ENCODE data around the gene YPEL3.

Gene YPEL3

DNA sequence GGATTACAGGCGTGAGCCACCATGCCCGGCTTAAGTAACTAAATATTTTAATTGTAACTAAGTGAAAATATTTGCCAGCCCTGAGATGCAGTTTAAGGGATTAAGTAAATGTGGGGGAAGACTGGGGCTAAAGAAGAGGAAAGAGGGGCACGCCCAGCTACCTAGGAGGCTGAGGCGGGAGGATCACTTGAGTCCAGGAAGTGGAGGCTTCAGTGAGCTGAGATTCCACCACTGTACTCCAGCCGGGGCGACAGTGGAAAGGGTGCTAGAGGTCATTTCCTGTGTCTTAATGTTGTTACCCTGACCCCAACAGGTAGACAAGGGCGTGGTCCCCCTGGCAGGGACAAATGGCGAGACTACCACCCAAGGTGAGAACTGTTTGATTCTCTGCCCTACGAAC, 27.7 kb downstream of the YPEL3 start:
- no peak for FAIRE-seq

DNA sequence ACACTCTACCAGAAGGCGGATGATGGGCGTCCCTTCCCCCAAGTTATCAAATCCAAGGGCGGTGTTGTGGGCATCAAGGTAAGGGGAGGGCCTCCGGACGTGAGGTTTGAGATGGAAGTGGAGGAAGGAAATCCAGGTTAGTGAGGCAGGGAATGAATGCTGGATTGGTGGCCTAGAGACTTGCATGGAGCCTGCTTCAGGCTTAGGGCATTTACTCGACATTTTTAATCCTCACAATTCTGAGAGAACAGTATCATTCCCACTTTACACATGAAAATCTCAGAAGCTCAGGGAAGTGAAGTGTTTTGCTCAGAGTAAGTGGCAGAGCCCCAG, 28.5 kb downstream of the YPEL3 start:
- FAIRE-seq, result no peak

DNA sequence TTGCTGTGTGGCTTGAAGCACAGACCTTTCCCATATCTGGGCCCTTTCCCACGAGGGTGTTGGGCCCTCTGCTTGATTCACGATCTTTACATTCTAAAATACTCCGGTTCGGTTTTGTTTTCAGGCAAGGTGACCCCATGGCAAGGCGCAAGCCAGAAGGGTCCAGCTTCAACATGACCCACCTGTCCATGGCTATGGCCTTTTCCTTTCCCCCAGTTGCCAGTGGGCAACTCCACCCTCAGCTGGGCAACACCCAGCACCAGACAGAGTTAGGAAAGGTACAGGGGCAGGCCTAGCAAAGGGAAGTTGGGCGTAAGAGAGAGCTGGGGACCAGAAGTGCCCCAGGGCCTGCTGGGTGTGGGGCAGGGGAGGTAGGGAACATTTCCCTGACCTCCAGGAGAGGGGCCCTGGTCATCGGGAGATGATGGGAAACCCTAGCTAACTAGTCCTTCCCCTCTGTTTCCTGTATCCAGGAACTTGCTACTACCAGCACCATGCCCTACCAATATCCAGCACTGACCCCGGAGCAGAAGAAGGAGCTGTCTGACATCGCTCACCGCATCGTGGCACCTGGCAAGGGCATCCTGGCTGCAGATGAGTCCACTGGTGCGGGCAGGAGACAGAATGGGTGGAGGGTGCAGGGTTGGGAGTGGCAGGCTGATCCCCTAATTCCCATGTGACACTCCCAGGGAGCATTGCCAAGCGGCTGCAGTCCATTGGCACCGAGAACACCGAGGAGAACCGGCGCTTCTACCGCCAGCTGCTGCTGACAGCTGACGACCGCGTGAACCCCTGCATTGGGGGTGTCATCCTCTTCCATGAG, 29.0 kb downstream of the YPEL3 start:
- FAIRE-seq, result no peak

DNA sequence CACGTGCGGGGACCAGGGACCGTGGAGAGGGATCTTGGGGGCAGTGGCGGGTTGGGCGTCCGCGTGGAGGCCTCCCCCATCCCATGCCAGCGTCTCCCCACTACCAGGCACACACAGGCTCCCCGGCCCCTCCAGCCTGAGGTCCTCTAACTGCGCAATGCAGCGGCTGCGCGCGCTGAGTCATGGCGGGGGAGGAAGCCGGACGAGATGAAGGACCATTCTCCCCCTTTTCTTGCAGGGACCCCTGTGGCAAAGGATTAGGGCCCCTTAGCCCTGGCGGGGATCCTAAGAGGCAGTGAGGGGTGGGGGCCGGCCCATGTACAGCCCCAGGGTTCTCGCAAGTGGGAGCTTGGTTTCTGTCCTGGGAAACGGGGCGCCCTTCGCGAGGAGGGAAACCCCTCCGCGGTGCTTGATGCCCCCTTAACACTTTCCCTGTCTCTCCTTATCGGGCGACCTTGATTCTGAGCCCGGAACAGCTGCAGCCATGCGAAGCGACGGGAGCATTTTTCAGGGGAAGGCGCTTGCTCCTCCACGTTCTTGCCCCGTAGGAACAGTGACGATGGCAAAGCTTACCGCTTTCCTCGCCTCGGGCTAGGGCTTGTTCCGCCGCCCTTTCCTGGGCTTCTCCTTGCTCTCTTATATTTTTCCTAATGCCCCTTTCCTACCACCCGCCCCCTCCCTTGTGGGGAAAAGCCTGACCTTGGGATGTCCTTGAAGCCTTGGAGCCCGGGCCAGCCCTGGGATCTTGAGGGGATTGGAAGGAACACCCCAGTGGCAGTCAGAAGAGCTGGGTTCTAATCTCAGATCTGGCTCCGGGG, 29.9 kb downstream of the YPEL3 start:
- no peak for FAIRE-seq

DNA sequence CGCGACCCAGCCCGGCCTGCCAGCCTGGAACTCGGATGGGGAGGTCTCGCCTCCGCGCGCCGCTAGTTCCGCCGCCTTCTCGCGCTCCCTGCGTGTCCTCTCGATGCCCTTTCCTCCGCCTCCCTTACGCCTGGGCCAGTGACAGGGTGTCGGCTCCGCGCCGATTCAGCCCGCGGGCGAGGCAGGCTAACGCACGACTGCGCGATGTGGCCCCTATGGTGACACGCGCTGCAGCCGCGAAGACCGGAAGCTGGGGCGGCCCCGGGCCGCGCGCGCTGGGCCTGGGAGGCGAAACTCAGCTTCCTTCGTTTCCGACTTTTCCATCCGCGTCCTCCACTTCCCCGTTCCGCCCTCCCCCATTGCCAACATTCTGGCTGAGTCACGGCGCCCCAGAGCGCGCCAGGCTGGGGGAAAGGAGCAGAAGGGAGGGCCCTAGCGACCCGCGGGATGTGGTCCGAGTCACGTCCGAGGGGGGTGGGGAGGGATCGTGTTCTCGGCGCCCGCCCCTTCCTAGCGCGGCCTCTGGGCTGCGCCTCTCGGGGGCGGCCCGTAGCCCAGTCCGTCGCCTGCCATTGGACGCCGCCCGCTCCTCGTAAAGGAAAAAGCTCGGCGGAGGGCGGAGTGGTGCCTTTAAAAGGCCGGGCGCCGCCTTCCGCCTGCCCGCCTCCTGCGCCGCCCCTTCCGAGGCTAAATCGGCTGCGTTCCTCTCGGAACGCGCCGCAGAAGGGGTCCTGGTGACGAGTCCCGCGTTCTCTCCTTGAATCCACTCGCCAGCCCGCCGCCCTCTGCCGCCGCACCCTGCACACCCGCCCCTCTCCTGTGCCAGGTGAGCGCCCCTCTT, 30.7 kb downstream of the YPEL3 start, which contains the start of gene ALDOA:
Gene ALDOA (plus strand): TSS at position 659 of the 841 bp plus-strand sequence. CDS start 1,138 bp downstream, outside the sequence.
- no peak for FAIRE-seq

DNA sequence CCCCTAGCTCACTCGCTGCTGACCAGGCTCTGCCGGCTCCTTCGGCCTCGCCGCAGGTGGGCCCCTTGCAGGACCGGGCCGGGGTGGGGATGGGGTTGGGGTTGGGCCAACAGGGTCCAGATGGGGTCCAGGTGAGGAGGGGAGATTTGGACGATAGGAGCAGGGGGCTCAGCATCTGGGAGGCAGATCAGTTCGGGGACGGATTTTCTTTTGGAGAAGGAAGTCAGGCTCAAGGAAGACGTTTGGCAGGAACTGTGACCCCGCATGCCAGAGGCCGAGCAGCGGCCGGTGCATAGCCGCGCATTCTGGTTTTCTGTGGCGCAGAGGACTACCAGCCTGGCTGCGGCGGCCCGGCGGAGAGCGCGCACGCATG, 31.3 kb downstream of the YPEL3 start:
- FAIRE-seq, result no peak

DNA sequence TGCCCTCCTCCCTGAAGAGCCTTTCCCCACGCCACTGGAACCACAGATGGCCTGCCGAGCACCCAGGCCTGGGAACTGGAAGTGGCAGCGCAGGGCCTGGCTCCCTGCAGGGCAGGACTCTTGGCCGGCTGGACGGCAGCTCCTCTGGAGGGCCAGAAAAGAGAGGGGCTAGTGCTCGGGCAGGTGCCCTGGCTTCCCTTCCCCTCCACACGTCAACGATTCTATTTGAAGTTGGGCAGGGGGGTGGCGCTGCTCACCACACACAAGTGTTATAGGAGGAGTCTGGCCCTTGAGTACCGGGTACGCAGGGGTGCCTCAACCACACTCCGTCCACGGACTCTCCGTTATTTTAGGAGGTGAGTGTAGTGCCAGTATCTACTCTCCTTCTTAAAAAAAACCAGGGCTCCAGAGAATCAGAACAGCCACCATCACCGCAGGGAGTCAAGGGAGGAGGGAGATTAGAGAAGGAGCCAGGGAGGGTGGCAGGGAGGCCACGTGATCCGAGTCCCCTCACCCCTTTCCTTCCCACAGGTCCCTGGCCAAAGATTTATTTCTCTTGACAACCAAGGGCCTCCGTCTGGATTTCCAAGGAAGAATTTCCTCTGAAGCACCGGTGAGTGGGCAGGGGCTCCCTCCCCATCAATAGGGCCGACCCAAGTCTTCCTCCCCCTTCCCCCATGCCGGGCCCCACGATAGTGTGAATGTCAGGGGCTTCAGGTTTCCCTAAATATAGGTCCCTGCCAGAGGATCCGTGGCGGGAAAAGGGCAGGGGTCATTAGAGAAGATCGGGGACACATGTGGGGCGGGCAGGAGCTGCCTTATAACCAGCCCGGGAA, 31.9 kb downstream of the YPEL3 start:
- no peak for FAIRE-seq

DNA sequence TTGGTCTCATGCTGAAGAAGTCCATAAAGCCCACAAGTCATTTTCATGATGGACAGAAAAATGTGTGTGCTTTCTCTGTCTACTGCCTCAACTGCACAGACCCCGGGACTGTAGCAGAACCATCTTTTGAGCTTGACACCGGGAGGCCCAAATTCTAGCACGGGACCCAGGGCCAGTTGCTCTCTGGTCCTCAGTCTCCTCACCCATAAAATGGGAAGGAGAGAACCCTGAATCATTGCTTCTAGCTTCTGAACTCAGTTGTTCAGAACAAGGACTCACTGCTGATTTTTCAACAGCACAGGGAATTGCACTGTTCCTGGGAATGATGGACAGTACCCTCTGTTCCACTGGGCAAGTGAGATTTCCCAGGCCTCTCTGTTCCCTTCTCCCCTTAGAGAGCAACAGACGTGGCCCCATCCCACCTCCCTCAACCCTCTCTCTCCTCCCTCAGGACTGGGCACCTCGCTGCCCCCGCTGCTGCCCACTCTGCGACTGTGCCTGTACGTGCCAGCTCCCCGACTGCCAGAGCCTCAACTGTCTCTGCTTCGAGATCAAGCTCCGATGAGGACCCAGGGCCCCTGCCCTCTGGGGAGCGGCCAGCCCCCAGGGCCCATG, 32.6 kb downstream of the YPEL3 start:
- no peak for FAIRE-seq

DNA sequence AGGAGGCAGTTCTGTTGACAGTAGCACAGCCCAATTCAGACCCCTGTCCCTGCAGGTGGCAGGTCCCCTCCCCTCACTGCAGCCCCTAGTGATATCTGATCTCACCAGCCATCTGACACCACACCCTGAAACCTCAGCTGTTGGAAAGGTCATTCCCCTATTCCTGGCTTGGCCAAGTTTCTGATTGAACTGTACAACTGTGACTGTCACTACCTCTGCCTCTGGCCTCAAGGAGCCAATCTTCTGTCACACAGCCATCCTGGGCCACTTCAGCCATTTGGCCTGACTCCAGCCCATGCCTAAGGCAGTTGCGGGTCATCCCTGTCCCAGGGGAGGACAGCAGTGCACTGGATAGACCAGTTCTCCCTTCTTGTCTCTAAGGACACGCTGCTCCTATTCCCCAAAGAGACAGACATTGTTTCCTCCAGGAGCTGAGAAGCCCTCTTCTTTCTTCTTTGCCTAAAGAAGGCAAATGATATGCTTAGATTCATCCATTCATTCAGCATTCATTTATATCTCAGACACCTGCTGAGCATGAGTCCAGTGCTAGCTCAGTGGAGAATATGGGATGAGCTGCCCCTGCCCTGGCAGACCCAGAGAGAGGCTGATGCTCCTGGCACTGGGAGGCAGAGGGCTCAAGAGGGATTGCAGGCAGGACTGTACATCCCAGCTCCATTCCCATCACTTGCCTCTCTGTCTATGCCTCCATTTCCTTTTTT, 35.0 kb downstream of the YPEL3 start:
- no peak for FAIRE-seq

DNA sequence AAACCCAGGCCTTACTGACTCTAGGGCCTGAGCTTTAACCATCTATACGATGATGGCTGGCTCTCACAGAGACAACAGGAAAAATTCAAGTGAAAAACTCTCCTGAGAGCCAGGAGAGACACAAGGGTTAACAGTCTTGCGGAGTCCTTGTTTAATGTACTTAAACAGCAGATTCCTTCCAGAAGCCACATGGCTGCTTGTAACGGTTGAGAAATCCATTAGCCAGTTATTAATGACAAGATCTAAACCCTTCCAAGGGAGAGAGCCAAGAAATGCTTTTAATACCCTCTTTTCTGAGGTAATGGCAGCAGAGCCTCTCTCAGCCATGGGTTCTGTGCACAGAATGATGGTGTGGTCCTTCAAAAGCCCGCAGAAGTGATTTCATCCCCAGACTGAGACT, 35.7 kb downstream of the YPEL3 start:
- FAIRE-seq, result no peak

DNA sequence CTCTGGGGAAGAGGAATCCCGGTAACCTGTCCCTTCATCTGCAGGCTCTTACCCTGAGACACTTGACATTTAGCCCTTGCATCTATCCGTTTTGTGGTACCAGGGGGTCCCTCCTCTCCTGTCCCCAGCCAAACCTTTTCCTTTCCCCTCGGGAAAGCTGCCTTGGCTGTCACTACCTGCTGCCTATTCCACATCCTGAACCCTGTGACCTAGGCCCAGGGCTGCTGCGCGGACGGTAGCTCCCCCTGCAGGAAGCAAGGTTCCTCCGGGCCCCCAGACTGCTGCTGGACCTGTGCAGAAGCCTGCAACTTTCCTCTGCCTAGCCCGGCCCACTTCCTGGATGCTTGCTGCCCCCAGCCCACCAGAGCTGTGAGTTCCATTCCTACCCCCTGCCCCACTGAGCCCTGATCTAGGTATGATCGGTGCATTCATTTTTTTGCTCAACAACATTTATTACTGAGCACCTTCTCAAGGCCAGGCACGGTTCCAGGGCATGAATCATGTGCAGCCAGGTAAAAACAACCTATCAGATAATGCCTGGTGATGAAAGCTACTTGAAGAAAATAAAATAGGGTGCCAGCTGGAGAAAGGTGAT, 41.0 kb downstream of the YPEL3 start:
- no peak for FAIRE-seq

DNA sequence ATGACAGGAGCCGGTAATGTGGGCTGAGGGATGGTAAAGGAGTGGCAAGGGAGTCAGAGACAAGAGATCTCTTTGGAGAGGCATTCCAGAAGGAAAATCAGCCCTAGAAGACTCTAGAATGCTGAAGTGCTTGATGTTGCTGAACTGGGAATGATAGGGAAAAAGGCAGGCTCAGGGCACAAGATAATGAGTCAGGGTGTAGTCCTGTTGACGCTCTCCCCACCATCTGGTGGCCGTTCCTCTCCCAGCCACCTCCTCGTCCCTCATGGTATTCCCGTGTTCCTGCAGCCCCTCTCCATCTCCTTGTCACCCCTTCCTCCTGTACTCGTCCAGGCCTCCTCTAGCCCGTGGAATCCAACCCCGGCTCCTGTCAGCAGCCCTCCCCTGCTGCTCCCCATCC, 41.6 kb downstream of the YPEL3 start:
- no peak for FAIRE-seq

DNA sequence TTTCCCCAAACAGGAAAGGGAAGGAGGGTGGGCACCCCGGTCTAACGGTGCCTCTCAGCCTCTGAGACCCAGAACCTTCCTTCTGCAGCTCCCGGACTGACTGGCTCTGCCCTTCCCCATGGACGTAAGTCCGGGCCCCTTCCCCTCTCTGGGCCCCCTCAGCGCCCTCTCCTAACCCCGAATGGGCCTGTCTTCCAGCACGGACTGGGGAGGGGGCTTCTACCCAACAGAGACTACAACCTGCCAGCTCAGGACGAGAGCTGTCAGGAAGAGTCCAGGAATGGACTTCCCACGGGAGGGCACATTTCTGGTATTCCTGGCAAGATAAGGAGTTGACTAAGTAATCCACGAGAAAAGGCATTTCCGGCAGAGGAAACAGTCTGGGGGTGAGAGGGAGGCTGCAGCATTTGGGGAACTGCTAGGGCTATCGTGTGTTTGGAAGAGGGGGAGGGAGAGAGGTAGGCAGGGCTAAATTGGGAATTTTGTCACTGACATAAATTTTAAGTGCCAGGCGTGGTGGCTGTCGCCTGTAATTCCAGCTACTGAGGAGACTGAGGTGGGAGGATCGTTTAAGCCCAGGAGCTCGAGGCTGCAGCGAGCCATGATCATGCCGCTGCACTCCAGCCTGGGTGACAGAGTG, 42.5 kb downstream of the YPEL3 start:
- no peak for FAIRE-seq

DNA sequence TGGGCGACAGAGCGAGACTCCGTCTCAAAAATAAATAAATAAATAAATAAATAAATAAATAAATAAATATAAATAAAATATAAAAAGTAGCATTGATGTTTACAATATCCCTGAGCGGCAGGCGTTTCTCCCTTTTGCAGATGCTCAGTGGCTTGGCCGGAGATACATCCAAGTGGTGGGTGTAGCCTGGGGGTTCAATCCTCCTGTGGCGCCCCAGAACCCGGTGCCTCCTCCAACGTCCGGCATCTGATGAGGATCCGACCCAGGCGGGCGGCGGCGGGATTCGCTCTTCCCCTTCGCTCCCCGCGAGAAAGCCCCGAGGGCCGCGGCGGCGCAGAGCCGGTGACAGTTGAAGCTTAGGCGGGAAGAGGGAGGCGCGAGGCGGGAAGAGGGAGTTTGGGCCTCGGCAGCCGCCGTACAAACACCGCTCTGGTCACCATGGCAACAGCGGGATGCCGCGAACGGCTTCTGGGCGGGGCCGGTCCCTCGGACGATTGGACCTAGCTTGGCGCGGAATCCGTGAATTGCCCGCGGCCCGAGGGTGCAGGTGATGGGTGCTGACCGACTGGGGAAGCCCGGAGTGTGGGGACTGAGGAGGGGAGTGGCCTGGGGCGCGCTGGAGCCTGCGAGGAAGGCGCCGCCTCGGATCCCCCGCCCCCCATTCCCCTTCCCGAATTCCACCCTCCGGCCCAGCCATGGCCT, 43.2 kb downstream of the YPEL3 start:
- no peak for FAIRE-seq

DNA sequence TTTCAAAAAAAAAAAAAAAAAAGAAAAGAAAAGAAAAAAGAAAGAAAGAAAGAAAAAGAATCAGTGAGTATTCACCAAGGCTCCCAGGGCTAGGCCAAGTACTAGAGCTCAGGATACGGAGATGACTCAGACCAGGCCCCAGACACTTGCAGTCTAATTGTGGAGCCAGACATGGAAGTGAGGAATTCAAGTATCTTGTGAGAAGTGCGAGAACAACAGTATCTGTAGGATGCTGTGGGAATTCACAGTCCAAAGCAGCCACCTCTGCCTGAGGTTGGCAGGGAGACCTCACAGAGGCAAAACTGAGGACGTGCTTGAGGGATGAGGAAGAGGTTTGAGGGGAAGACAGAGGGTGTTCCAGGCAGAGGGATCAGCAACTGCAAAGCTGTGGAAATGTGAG, 44.5 kb downstream of the YPEL3 start:
- FAIRE-seq, result no peak

DNA sequence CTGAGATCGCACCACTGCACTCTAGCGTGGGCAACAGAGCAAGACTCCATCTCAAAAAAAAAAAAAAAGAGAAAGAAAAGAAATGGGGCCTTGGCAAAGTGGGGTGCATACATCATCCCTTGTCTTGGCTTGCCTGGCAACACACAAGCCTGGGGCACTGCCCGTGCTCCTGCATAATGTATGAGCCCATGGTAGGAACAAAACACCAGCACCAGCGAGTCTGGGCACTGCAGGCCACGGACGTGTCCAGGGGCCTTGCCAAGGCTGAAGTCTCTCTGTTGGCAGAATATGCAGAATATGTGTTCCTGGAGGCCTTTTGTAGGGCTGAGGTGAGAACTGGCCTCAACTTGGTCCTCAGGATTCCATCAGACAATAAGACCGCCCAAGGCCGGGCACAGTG, 46.1 kb downstream of the YPEL3 start:
- no peak for FAIRE-seq

DNA sequence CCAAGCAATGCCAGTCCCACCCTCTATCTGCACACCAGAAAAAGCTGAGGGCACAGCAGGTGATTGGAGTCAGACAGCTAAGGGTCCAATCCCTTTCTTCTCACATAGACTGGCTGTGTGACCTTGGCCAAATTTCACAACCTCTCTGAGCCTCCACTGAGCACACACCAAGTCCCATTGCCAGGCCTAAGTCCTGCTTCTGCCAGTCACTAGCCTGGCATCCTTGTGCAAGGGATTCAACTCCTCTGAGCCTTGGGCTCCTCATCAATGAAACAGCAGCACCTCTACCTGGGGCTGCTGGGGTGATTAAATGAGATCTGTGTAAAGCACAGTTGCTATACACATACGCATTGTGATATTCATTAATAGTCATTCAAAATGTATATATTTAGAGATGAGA, 49.4 kb downstream of the YPEL3 start:
- FAIRE-seq, result no peak

DNA sequence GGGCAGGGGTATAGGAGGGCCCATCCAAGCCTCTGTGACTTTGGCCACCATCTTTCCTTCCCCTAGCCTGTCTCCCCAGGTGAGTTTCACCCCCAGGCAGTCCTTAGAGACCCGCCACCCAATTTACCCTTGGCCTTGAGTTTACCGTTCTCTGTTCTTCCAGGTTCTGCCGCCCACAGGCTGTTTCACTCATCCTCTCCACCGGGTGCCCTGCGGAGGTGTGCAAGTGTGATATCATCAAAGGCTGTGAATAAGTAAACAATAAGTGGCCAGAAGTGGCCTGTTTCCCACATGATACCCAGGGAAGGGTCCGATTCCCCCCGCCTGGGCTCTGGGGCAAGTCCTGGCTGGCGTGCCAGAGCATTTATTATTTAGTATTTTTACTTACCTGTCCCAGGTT, 49.8 kb downstream of the YPEL3 start:
- no peak for FAIRE-seq
